Measurements from ENCODE around the gene STXBP5. TPM values are rescaled to one million over a fixed set of nuclear protein-coding genes. Genes with fewer than 3 reads are reported as not detected.

Gene STXBP5
- total RNA-seq, 4 donors from 2014 or later: 46.7 to 60.5 (median 50.6) TPM

- no peak overlapping the region for H3K4me3 ChIP-seq (ENCODE audit: low read depth, poor library complexity, severe bottlenecking)
- WGBS, 2 donors: 93 to 97% methylated on average over 3 of the region's 3 CpGs
- TF ChIP-seq POLR2A (IDR thresholded peaks at IDR 0.05) (no peak), CTCF (IDR thresholded peaks at IDR 0.05) (no peak)
- intact Hi-C loops (cut with DNase I; ENCODE audit: low total_unique reads): no loop called here
- DNase-seq (ENCODE audit: low spot score in 2 of 2): no peak
These were observed 14.6 kb downstream of the STXBP5 start for GRCh38 chr6:147218797-147219196.

DNA sequence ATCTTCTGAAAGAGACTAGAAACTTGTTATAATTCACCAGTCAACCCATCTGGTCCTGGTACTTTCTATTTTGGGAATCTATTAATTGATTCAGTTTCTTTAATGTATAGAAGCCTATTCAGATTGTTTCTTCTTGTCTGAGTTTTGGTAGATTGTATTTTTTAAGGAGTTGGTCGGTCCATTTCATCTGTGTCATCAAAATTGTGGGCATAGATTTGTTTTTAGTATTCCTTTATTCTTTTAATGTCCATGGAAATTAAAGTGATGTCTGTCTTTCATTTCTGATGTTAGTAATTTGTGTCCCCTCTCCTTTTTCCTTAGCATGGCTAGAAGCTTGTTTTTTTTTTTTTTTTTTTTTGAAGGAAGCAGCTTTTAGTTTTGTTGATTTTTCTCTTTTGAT lies 15.2 kb downstream of the STXBP5 start:
- TF ChIP-seq CTCF (IDR thresholded peaks at IDR 0.05) (no peak), POLR2A (IDR thresholded peaks at IDR 0.05) (no peak)
- no peak overlapping the region for H3K4me3 ChIP-seq (ENCODE audit: low read depth, poor library complexity, severe bottlenecking)
- intact Hi-C loops (cut with DNase I; ENCODE audit: low total_unique reads): no loop called here
- WGBS, 2 donors: 98% methylated on average over 1 of the region's 1 CpG
- DNase-seq (ENCODE audit: low spot score in 2 of 2): no peak

DNA sequence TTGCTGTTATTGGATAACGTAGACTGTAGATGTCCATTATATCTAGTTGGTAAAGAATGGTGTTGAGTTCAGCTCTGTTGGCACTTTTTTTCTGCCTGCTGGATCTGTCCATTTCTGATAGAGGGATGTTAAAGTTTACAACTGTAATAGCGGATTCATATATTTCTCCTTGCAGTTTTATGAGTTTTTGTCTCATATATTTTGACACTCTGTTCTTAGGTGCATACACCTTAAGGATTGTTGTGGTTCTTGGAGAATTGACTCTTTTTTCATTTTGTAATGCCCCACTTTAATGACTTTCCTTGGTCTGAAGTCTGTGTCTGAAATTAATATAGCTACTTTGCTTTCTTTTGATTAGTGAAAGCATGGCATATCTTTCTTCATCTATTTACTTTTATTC lies 16.1 kb downstream of the STXBP5 start:
- WGBS, 2 donors: 91 to 100% methylated on average over 2 of the region's 2 CpGs
- TF ChIP-seq CTCF (IDR thresholded peaks at IDR 0.05) (no peak), POLR2A (IDR thresholded peaks at IDR 0.05) (no peak)
- intact Hi-C loops (cut with DNase I; ENCODE audit: low total_unique reads): no loop called here
- H3K4me3 ChIP-seq (ENCODE audit: low read depth, poor library complexity, severe bottlenecking): no peak overlapping the region
- DNase-seq (ENCODE audit: low spot score in 2 of 2): no peak

GRCh38 chr6:147221739-147222138 lies 17.5 kb downstream of the STXBP5 start:
- 81% methylated on average over 4 of the region's 4 CpGs for WGBS, 2 donors
- intact Hi-C loops (cut with DNase I; ENCODE audit: low total_unique reads): no loop called here

DNA sequence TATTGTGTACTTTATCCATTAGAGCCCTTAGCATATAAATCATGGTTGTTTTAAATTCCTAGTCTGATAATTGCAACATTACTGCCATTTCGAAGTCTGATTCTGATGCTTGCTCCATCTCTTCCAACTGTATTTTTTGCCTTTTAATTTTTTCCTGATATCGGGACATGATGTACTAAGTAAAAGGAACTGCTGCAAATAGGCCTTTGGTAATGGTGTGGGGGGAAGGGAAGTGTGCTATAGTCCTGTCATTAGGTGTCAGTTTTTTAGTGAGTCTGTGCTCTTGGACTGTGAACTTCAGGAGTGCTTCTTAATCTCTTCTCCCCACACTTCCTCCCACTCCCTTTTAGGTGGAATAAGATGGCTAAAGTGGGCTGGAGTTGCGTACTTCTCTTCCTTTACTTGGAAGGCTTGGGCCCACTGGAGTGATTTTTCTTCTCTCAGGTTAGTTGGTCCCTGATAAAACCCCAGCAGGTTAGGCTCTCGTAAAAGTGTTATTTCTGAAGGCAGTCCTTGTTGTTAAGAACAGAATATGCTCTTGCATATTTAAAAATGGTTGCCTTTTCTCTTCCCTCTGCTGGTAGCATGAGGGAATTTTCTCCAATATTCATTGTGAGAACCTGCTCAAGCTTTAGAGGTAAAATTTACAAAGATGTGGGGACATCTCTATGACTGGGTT lies 18.1 kb downstream of the STXBP5 start:
- 72 to 86% methylated on average over 4 of the region's 4 CpGs for WGBS, 2 donors
- H3K4me3 ChIP-seq (ENCODE audit: low read depth, poor library complexity, severe bottlenecking): no peak overlapping the region
- intact Hi-C loops (cut with DNase I; ENCODE audit: low total_unique reads): no loop called here
- no peak for TF ChIP-seq POLR2A (IDR thresholded peaks at IDR 0.05)
- TF ChIP-seq CTCF (IDR thresholded peaks at IDR 0.05): no peak
- DNase-seq (ENCODE audit: low spot score in 2 of 2): no peak

More at GRCh38 chr6:147221739-147222138, 17.5 kb downstream of the STXBP5 start:
- DNase-seq (ENCODE audit: low spot score in 2 of 2): no peak
- H3K4me3 ChIP-seq (ENCODE audit: low read depth, poor library complexity, severe bottlenecking): no peak overlapping the region
- TF ChIP-seq POLR2A (IDR thresholded peaks at IDR 0.05): no peak
- TF ChIP-seq CTCF (IDR thresholded peaks at IDR 0.05): no peak

DNA sequence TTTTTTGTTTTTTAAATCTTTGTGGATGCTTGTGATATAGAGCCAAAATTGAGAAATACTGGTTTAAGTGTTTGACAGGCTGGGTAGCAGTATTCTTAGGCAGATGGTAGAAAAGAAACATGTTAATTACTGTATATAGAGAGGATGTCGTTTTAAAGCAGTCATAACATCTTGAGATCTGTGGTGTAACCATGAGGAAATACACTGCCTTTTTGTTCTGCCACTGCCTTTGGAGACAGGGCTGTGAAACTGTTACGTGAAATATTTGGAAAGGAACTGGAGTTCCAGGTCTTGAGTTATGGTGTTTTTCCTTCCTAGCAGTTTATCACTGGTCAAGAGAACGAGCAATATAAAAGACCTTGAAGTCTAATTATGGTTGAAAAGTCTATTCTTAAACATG lies 19.5 kb downstream of the STXBP5 start:
- 73 to 82% methylated on average over 3 of the region's 3 CpGs for WGBS, 2 donors
- TF ChIP-seq POLR2A (IDR thresholded peaks at IDR 0.05) (no peak), CTCF (IDR thresholded peaks at IDR 0.05) (no peak)
- intact Hi-C loops (cut with DNase I; ENCODE audit: low total_unique reads): no loop called here
- no peak for DNase-seq (ENCODE audit: low spot score in 2 of 2)
- no peak overlapping the region for H3K4me3 ChIP-seq (ENCODE audit: low read depth, poor library complexity, severe bottlenecking)

Data from lower leg skin (tissue), 4 donors.